ENCODE results near the gene NUP210L. TPM values are rescaled to one million over a fixed set of nuclear protein-coding genes. Genes with fewer than 3 reads are reported as not detected.

Gene NUP210L
- total RNA-seq, 4 donors from 2014 or later = not detected

GRCh38 chr1:153942766-153943549, 211.9 kb downstream of the NUP210L start:
- 62 to 93% methylated on average over 2 to 11 of the region's 11 CpGs for WGBS, 2 donors (ENCODE audit: low coverage in 1 of 2)
- Histone ChIP-seq H3K27ac (no peak overlapping the region), H3K4me1 (peaks cover 0 to 15% (median 11%) of the 10 kb centered on the region in 4 donors), H3K36me3 (peaks cover 0 to 4% (median under 1%) of the 10 kb centered on the region in 4 donors), H3K9me3 (no peaks in the 10 kb centered on the region), H3K4me3 (no peak overlapping the region), H3K27me3 (no peaks in the 10 kb centered on the region)
- DNase-seq = no peak
- intact Hi-C loops (cut with DNase I; ENCODE audit: low total_unique reads) (no loop called here), in situ Hi-C loops (cut with MboI; ENCODE audit: low pct_ligation_motif_present in 1 of 4, low pct_unique_long_range_greater_than_20kb in 1 of 4, low sequenced_read_pairs in 3 of 4) (loop anchor here in 2 of 4 donors (25.0 kb wide), 1 partner anchor 131 kb away; no protein-coding TSS in a partner anchor)
- TF ChIP-seq POLR2A (IDR thresholded peaks at IDR 0.05) (no peak), POLR2AphosphoS5 (IDR thresholded peaks at IDR 0.05) (no peak), EP300 (IDR thresholded peaks at IDR 0.05; ENCODE audit: low read depth) (no peak)

Small RNA genes within 50 kb of the gene (small RNA-seq; reads per million reads assigned to genes)
- gene MIR190B (0.12 to 1.3 (median 0.45) reads per million in 4 donors), gene MIR5698 (0 reads per million in 4 donors), gene MIR6737 (0 to 0.28 (median 0.15) reads per million in 4 donors), gene RNU6-179P (0 reads per million in 4 donors)

Other genes starting within 250 kb of the NUP210L start
- gene GATAD2B, start 232.1 kb downstream of the NUP210L start, total RNA-seq = 10 to 100 TPM; 16.7 to 28.1 (median 20.2) TPM
- gene DENND4B, start 208.4 kb downstream of the NUP210L start, total RNA-seq = 100 to 1,000 TPM in 1 of 4 donors, 10 to 100 TPM in 3; 42.3 to 121 (median 50.3) TPM
- gene CRTC2, start 196.5 kb downstream of the NUP210L start, total RNA-seq = 10 to 100 TPM; 13.3 to 32.5 (median 21.4) TPM
- gene SLC39A1, start 191.5 kb downstream of the NUP210L start, total RNA-seq = 10 to 100 TPM; 19.9 to 80.0 (median 47.1) TPM
- gene CREB3L4, start 187.2 kb downstream of the NUP210L start, total RNA-seq = 10 to 100 TPM in 2 of 4 donors, 1 to 10 TPM in 2; 2.2 to 18.7 (median 11.6) TPM
- 100 to 1,000 TPM in 3 of 4 donors, 10 to 100 TPM in 1; 88.8 to 303 (median 280) TPM for gene JTB, start 177.4 kb downstream of the NUP210L start, total RNA-seq
- gene RAB13, start 168.7 kb downstream of the NUP210L start, total RNA-seq = 10 to 100 TPM in 2 of 4 donors, 1 to 10 TPM in 2; 4.0 to 27.9 (median 15.4) TPM
- gene RPS27, start 164.3 kb downstream of the NUP210L start, total RNA-seq = 1,000 to 10,000 TPM in 2 of 4 donors, 100 to 1,000 TPM in 2; 222 to 1,839 (median 900) TPM
- gene TPM3, start 37.0 kb upstream of the NUP210L start, total RNA-seq = 100 to 1,000 TPM; 208 to 434 (median 324) TPM
- not detected for gene CFAP141, start 51.3 kb upstream of the NUP210L start, total RNA-seq
- gene UBAP2L, start 65.9 kb upstream of the NUP210L start, total RNA-seq = 10 to 100 TPM; 42.4 to 62.0 (median 50.6) TPM
- gene HAX1, start 117.6 kb upstream of the NUP210L start, total RNA-seq = 10 to 100 TPM; 44.5 to 87.1 (median 74.1) TPM
- gene AQP10, start 166.0 kb upstream of the NUP210L start, total RNA-seq = not detected
- gene ATP8B2, start 170.5 kb upstream of the NUP210L start, total RNA-seq = 10 to 100 TPM in 3 of 4 donors, 1 to 10 TPM in 1; 6.0 to 78.6 (median 24.9) TPM